Loucy (cell line): ENCODE data around the gene PINK1.

ENCODE experiments used
- H2AFZ ChIP-seq: fragments of 200-600 bp; sonication (generic); 2 replicates; pipeline ENCODE4 v1.6.0; 2016; ENCODE audit warnings: antibody characterized with exemption, mild to moderate bottlenecking, low read length, moderate library complexity
- H3F3A ChIP-seq: fragments of 200-600 bp; 2 replicates; pipeline ENCODE4 v1.6.0; 2016; ENCODE audit warnings: antibody characterized with exemption, low read depth, mild to moderate bottlenecking
- H3K27me3 ChIP-seq: fragments of 200-600 bp; sonication (generic); 2 replicates; pipeline ENCODE4 v1.6.1; 2014; ENCODE audit warnings: low read length, mild to moderate bottlenecking; ENCODE audit not compliant: insufficient read depth, poor library complexity, severe bottlenecking
- H3K36me3 ChIP-seq: fragments of 200-600 bp; sonication (generic); 2 replicates; pipeline ENCODE4 v1.6.1; 2016; ENCODE audit warnings: low read length; ENCODE audit not compliant: insufficient read depth
- H3K4me1 ChIP-seq: fragments of 200-600 bp; sonication (generic); 2 replicates; pipeline ENCODE4 v1.5.1; 2014; ENCODE audit warnings: low read length, mild to moderate bottlenecking; ENCODE audit not compliant: insufficient read depth, poor library complexity, severe bottlenecking
- H3K4me2 ChIP-seq: fragments of 200-600 bp; sonication (generic); 2 replicates; pipeline ENCODE4 v1.6.0; 2014; ENCODE audit warnings: antibody characterized with exemption, low read length, low read depth, mild to moderate bottlenecking; ENCODE audit not compliant: poor library complexity, severe bottlenecking
- H3K4me3 ChIP-seq: fragments of 200-600 bp; sonication (generic); 2 replicates; pipeline ENCODE4 v1.5.1; 2014; ENCODE audit warnings: low read length, mild to moderate bottlenecking, mixed read lengths; ENCODE audit not compliant: poor library complexity, severe bottlenecking
- H3K79me2 ChIP-seq: fragments of 200-600 bp; sonication (generic); 2 replicates; pipeline ENCODE4 v1.6.1; 2014; ENCODE audit warnings: low read length; ENCODE audit not compliant: insufficient read depth
- H3K9ac ChIP-seq: fragments of 200-600 bp; sonication (generic); 2 replicates; pipeline ENCODE4 v1.6.0; 2014; ENCODE audit warnings: mild to moderate bottlenecking, low read depth, low read length, moderate library complexity; ENCODE audit not compliant: poor library complexity, severe bottlenecking
- H3K9me2 ChIP-seq: fragments of 200-600 bp; sonication (generic); replicated peaks from 2 replicates; pipeline ENCODE4 v1.6.1; 2016; ENCODE audit warnings: low read depth, low read length, mixed read lengths
- H3K9me3 ChIP-seq: fragments of 200-600 bp; sonication (generic); 2 replicates; pipeline ENCODE4 v1.6.1; 2014; ENCODE audit warnings: mild to moderate bottlenecking, antibody characterized with exemption, low read length, low read depth; ENCODE audit not compliant: insufficient read depth
- H4K20me1 ChIP-seq: fragments of 200-600 bp; sonication (generic); 2 replicates; pipeline ENCODE4 v1.6.0; 2014; ENCODE audit warnings: antibody characterized with exemption, low read length, mild to moderate bottlenecking; ENCODE audit not compliant: insufficient read depth, poor library complexity, severe bottlenecking
- CTCF ChIP-seq: fragments of 200-600 bp; sonication (generic); conservative IDR thresholded peaks from 2 replicates; pipeline ENCODE4 v1.5.1; 2014; ENCODE audit warnings: mild to moderate bottlenecking, antibody characterized with exemption, low read length
- EZH2phosphoT487 ChIP-seq: fragments of 200-600 bp; IDR thresholded peaks from 2 replicates; pipeline ENCODE4 v1.6.1; 2018; ENCODE audit warnings: antibody characterized with exemption, mild to moderate bottlenecking, moderate library complexity, borderline replicate concordance

Gene PINK1

GRCh38 chr1:20633190-20634064, at the start of gene PINK1:
PINK1 (plus strand) TSS chr1:20633458; CDS start chr1:20633549, 91 bp downstream.
- peak within 1 kb of the TSS; percentile 73 for H3K9ac ChIP-seq
- peak within 1 kb of the TSS; percentile 90 for H3K4me2 ChIP-seq
- no peaks in the 10 kb centered on the region for H3K36me3 ChIP-seq
- TF ChIP-seq CTCF, result peak; percentile 95
- no peak for TF ChIP-seq EZH2phosphoT487
- no peaks in the 10 kb centered on the region for H3K27me3 ChIP-seq
- H2AFZ ChIP-seq, result peak within 1 kb of the TSS; percentile 95
- peak within 1 kb of the TSS; percentile 87 for H3K4me3 ChIP-seq
- H4K20me1 ChIP-seq, result no peaks in the 10 kb centered on the region
- no peaks in the 10 kb centered on the region for H3K4me1 ChIP-seq
- no peaks in the 10 kb centered on the region for H3F3A ChIP-seq
- H3K79me2 ChIP-seq, result no peaks in the 10 kb centered on the region
- H3K9me3 ChIP-seq, result no peaks in the 10 kb centered on the region
- H3K9me2 ChIP-seq, result no peaks in the 10 kb centered on the region

GRCh38 chr1:20584890-20585289, 48.4 kb upstream of the PINK1 start:
- no peaks in the 10 kb centered on the region for H3F3A ChIP-seq
- H3K9me2 ChIP-seq, result no peaks in the 10 kb centered on the region
- H4K20me1 ChIP-seq, result no peaks in the 10 kb centered on the region
- no peak overlapping the region for H3K4me3 ChIP-seq
- H3K79me2 ChIP-seq, result no peaks in the 10 kb centered on the region
- no peak overlapping the region for H3K4me2 ChIP-seq
- no peak overlapping the region for H2AFZ ChIP-seq
- H3K27me3 ChIP-seq, result no peaks in the 10 kb centered on the region
- H3K36me3 ChIP-seq, result no peaks in the 10 kb centered on the region
- no peaks in the 10 kb centered on the region for H3K9me3 ChIP-seq
- TF ChIP-seq EZH2phosphoT487, result no peak
- TF ChIP-seq CTCF, result no peak
- H3K9ac ChIP-seq, result no peak overlapping the region
- H3K4me1 ChIP-seq, result no peaks in the 10 kb centered on the region

- H3K79me2 ChIP-seq, result no peaks in the 10 kb centered on the region
- TF ChIP-seq CTCF (no peak), EZH2phosphoT487 (no peak)
- H4K20me1 ChIP-seq, result no peaks in the 10 kb centered on the region
- no peaks in the 10 kb centered on the region for H3F3A ChIP-seq
- H3K4me1 ChIP-seq, result no peaks in the 10 kb centered on the region
- H3K4me2 ChIP-seq, result no peak overlapping the region
- no peak overlapping the region for H2AFZ ChIP-seq
- H3K9me2 ChIP-seq, result no peaks in the 10 kb centered on the region
- H3K36me3 ChIP-seq, result no peaks in the 10 kb centered on the region
- no peak overlapping the region for H3K4me3 ChIP-seq
- no peak overlapping the region for H3K9ac ChIP-seq
- H3K27me3 ChIP-seq, result no peaks in the 10 kb centered on the region
- H3K9me3 ChIP-seq, result no peaks in the 10 kb centered on the region
These were observed 46.2 kb upstream of the PINK1 start for GRCh38 chr1:20586953-20587660.
